Body of pancreas (tissue), 4 donors: ENCODE results near the gene MAST4.

Experiments
- POLR2A ChIP-seq, 3 donors: fragments of 450-650 bp; IDR thresholded peaks; one replicate each; pipeline ENCODE4 v1.6.1; 2016; ENCODE audit warnings: antibody characterized with exemption in 3 of 3, mild to moderate bottlenecking in 2 of 3
- TF ChIP-seq, protein P1 (sequence below), 7 experiments: fragments of 450-650 bp in 4 of 7; fragments of 200-600 bp in 3 of 7; sonication (generic) in 3 of 7; IDR thresholded peaks; one replicate each; pipeline ENCODE4 v1.5.1; 2016 to 2019; ENCODE audit warnings: antibody characterized with exemption in 7 of 7

DNA sequence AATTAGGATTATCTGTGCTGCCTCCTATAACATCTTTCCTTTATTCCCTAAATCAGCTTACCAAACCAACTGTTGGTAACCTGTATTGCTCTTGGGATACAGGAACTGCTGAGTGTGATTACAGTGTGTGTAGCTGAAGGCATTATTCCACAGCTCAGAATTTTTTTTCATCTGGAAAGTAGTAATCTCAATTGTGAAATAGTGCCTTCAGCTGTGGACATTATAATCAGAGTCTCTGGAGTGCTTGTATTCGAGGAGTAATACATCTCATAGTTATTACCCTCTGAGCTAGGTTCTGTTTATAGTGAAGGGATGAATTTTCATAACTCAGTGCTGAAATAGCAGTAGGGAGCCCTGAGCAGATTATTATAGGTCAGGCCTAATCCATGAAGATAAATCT is 199.5 kb downstream of the MAST4 start:
- TF ChIP-seq, protein P1, sequence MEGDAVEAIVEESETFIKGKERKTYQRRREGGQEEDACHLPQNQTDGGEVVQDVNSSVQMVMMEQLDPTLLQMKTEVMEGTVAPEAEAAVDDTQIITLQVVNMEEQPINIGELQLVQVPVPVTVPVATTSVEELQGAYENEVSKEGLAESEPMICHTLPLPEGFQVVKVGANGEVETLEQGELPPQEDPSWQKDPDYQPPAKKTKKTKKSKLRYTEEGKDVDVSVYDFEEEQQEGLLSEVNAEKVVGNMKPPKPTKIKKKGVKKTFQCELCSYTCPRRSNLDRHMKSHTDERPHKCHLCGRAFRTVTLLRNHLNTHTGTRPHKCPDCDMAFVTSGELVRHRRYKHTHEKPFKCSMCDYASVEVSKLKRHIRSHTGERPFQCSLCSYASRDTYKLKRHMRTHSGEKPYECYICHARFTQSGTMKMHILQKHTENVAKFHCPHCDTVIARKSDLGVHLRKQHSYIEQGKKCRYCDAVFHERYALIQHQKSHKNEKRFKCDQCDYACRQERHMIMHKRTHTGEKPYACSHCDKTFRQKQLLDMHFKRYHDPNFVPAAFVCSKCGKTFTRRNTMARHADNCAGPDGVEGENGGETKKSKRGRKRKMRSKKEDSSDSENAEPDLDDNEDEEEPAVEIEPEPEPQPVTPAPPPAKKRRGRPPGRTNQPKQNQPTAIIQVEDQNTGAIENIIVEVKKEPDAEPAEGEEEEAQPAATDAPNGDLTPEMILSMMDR (IDR thresholded peaks at IDR 0.05): no peak
- no peak for TF ChIP-seq POLR2A (IDR thresholded peaks at IDR 0.05)
